ENCODE results near the gene EFEMP2.

Gene EFEMP2

GRCh38 chr11:65854852-65855837, 17.5 kb downstream of the EFEMP2 start:
- TF ChIP-seq CTCF (conservative IDR thresholded peaks at IDR 0.05; ENCODE audit: low read length), result no peak
- H3K4me3 ChIP-seq (ENCODE audit: low read length), result peak overlapping the region; percentile 5; the same call in 1 of the 2 replicates
- DNase-seq (ENCODE audit: low read depth), result no peak

- no peak overlapping the region for H3K4me3 ChIP-seq (ENCODE audit: low read length)
- no peak for TF ChIP-seq CTCF (conservative IDR thresholded peaks at IDR 0.05; ENCODE audit: low read length)
- DNase-seq (ENCODE audit: low read depth), result no peak
Observed at GRCh38 chr11:65854161-65854592, 18.4 kb downstream of the EFEMP2 start.

- DNase-seq (ENCODE audit: low read depth), result no peak
- H3K4me3 ChIP-seq (ENCODE audit: low read length), result no peak overlapping the region
- TF ChIP-seq CTCF (conservative IDR thresholded peaks at IDR 0.05; ENCODE audit: low read length), result no peak
Observed at GRCh38 chr11:65853246-65853979, 19.2 kb downstream of the EFEMP2 start.

- no peak for DNase-seq (ENCODE audit: low read depth)
- no peak overlapping the region for H3K4me3 ChIP-seq (ENCODE audit: low read length)
- TF ChIP-seq CTCF (conservative IDR thresholded peaks at IDR 0.05; ENCODE audit: low read length), result no peak
Observed at GRCh38 chr11:65852508-65853245, 19.9 kb downstream of the EFEMP2 start.

- no peak for DNase-seq (ENCODE audit: low read depth)
- TF ChIP-seq CTCF (conservative IDR thresholded peaks at IDR 0.05; ENCODE audit: low read length), result no peak
- H3K4me3 ChIP-seq (ENCODE audit: low read length), result no peak overlapping the region
Observed at GRCh38 chr11:65851811-65852507, 20.6 kb downstream of the EFEMP2 start.

GRCh38 chr11:65851083-65851579, 21.5 kb downstream of the EFEMP2 start:
- DNase-seq (ENCODE audit: low read depth), result no peak
- no peak overlapping the region for H3K4me3 ChIP-seq (ENCODE audit: low read length)
- peak; percentile 55 for TF ChIP-seq CTCF (conservative IDR thresholded peaks at IDR 0.05; ENCODE audit: low read length)

Measured in AG10803 (cell line).